ENCODE results near the gene MRPS14.

MRPS14 gene

DNA sequence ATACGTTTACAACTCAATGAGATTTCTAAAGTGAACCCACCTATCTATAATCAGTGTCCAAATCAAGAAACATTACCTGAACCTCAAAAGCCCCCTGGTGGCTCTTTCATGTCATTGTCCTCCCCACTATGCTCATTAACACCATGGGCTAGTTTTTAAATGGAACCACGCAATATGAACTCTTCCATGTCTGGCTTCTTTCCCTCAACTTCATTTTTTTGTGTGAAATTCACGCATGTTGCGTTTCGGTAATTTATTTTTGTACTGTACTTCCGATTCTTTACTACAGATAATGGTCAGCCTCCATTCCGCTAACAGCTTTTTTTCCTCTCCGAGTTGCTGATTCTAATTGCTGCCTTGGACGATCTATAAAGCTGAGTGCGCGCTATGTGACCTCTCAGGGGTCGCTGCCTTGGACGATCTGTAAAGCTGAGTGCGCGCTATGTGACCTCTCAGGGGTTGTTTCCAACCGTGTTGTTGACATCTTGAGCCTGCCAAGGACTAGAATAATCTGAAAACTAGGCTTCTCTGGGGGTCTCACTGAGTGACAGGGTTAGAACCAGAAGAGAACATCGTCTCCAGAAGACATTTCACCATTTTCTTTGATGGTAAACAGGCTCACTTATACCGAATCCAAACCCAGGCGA lies 24.5 kb downstream of the MRPS14 start:
- Histone ChIP-seq H3K9ac (ENCODE audit: insufficient read length) (peak overlapping the region; percentile 98), H3K27ac (peak overlapping the region; percentile 99), H3K36me3 (ENCODE audit: insufficient read depth, low read length) (0 out of 2 replicates have a peak, but pooled peaks cover 5% of the 10 kb centered on the region), H3K9me3 (ENCODE audit: low read depth, low read length) (no peaks in the 10 kb centered on the region), H3K4me3 (peak overlapping the region; percentile 90)
- no peak for TF ChIP-seq POLR2AphosphoS5 (IDR thresholded peaks at IDR 0.05; ENCODE audit: borderline replicate concordance, low read depth, low read length)
- no peak for TF ChIP-seq FOXP2 (optimal IDR thresholded peaks at IDR 0.05; ENCODE audit: control extremely low read depth, extremely low read length, insufficient read depth)
- no peak for TF ChIP-seq EZH2 (IDR thresholded peaks at IDR 0.05)
- DNase-seq (ENCODE audit: low read depth, low spot score) = no peak

DNA sequence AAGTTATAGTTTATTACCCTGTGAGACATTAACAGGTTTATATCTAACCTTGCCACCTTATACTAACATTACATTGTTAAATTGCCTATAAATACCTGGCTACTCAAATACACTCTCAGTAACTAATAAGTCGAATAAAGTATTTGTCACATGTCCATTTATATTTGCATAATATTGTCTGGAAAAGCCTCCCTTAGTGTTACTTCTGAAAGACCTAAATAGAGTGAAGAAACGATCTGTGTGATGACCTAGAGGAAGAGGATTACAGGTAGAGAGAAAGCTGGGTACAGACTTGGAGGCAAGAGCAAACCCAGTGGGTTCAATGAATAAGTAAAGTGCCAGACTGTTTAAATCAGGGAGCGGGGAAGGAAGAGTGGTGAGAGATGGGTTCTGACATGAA lies 26.2 kb downstream of the MRPS14 start:
- no peak for DNase-seq (ENCODE audit: low read depth, low spot score)
- Histone ChIP-seq H3K27ac (no peak overlapping the region), H3K9ac (ENCODE audit: insufficient read length) (no peak overlapping the region), H3K4me3 (no peak overlapping the region), H3K36me3 (ENCODE audit: insufficient read depth, low read length) (0 out of 2 replicates have a peak, but pooled peaks cover 2% of the 10 kb centered on the region), H3K9me3 (ENCODE audit: low read depth, low read length) (no peaks in the 10 kb centered on the region)
- TF ChIP-seq FOXP2 (optimal IDR thresholded peaks at IDR 0.05; ENCODE audit: control extremely low read depth, extremely low read length, insufficient read depth) (no peak), EZH2 (IDR thresholded peaks at IDR 0.05) (no peak), POLR2AphosphoS5 (IDR thresholded peaks at IDR 0.05; ENCODE audit: borderline replicate concordance, low read depth, low read length) (no peak)

DNA sequence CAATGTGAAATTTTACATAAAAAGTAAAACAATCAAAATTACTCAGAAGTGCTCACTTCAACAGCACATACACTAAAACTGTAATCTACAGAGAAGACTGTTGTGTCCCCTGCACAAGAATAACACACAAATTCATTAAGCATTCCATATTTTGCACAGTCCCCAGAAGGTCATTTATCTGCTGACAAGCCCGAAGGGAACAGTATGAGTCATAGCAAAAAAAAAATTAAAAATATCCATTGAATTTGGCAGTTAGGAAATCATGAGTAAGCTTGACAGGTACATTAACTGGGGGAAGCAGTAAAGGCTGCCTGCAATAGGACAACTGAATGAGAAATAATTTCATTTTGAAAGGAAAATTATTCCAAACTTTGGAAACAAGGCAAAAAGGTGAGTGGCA lies 26.7 kb downstream of the MRPS14 start:
- Histone ChIP-seq H3K9ac (ENCODE audit: insufficient read length) (no peak overlapping the region), H3K4me3 (no peak overlapping the region), H3K27ac (no peak overlapping the region), H3K36me3 (ENCODE audit: insufficient read depth, low read length) (0 out of 2 replicates have a peak, but pooled peaks cover 2% of the 10 kb centered on the region), H3K9me3 (ENCODE audit: low read depth, low read length) (no peaks in the 10 kb centered on the region)
- no peak for TF ChIP-seq POLR2AphosphoS5 (IDR thresholded peaks at IDR 0.05; ENCODE audit: borderline replicate concordance, low read depth, low read length)
- TF ChIP-seq EZH2 (IDR thresholded peaks at IDR 0.05) = no peak
- TF ChIP-seq FOXP2 (optimal IDR thresholded peaks at IDR 0.05; ENCODE audit: control extremely low read depth, extremely low read length, insufficient read depth) = no peak
- no peak for DNase-seq (ENCODE audit: low read depth, low spot score)

DNA sequence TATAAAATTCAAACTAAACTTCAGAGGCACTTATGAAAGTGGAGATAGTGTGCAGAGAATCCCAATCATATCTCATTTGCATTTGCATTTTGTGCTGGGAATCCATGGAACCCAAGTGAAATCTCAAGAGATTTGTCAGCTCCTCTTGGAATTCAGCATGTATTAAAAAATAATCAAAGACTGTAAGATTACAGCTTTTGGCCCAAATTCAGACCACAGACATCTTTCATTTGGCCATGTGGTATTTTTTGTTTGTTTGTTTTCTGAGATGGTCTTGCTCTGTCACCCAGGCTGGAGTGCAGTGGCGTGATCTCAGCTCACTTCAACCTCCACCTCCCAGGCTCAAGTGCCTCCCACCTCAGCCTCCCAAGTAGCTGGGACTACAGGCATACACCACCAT lies 27.3 kb downstream of the MRPS14 start:
- no peak for DNase-seq (ENCODE audit: low read depth, low spot score)
- H3K4me3 ChIP-seq = no peak overlapping the region

GRCh38 chr1:174995121-174995520 lies 28.1 kb downstream of the MRPS14 start:
- TF ChIP-seq EZH2 (IDR thresholded peaks at IDR 0.05) (no peak), FOXP2 (optimal IDR thresholded peaks at IDR 0.05; ENCODE audit: control extremely low read depth, extremely low read length, insufficient read depth) (no peak), POLR2AphosphoS5 (IDR thresholded peaks at IDR 0.05; ENCODE audit: borderline replicate concordance, low read depth, low read length) (no peak)
- H3K9me3 ChIP-seq (ENCODE audit: low read depth, low read length) = no peaks in the 10 kb centered on the region
- no peak overlapping the region for H3K4me3 ChIP-seq
- no peak for DNase-seq (ENCODE audit: low read depth, low spot score)
- H3K9ac ChIP-seq (ENCODE audit: insufficient read length) = no peak overlapping the region
- no peaks in the 10 kb centered on the region for H3K36me3 ChIP-seq (ENCODE audit: insufficient read depth, low read length)
- H3K27ac ChIP-seq = no peak overlapping the region

More for the DNA sequence above, 27.3 kb downstream of the MRPS14 start:
- Histone ChIP-seq H3K27ac (no peak overlapping the region), H3K9ac (ENCODE audit: insufficient read length) (no peak overlapping the region), H3K36me3 (ENCODE audit: insufficient read depth, low read length) (no peaks in the 10 kb centered on the region), H3K9me3 (ENCODE audit: low read depth, low read length) (no peaks in the 10 kb centered on the region)
- TF ChIP-seq FOXP2 (optimal IDR thresholded peaks at IDR 0.05; ENCODE audit: control extremely low read depth, extremely low read length, insufficient read depth) (no peak), EZH2 (IDR thresholded peaks at IDR 0.05) (no peak), POLR2AphosphoS5 (IDR thresholded peaks at IDR 0.05; ENCODE audit: borderline replicate concordance, low read depth, low read length) (no peak)

DNA sequence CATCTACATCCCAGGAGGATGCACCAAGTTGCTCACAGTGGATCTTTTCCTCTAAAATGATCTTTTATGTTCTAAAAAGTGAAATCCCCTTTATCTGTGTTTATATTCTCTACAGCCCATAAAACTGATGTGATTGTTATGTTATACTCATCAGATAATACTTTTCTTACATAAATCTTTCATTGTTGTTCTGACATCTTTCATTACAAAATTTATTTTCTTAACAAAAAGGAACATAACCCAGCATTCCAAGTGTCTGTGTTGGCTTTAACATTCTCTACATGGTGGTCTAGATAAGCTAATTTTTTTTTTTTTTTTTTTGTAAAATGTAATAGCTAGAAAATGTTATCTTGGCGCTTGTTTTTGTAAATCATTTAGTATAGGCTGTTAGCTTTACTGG lies 31.8 kb downstream of the MRPS14 start:
- no peak for DNase-seq (ENCODE audit: low read depth, low spot score)
- H3K27ac ChIP-seq = no peak overlapping the region
- TF ChIP-seq POLR2AphosphoS5 (IDR thresholded peaks at IDR 0.05; ENCODE audit: borderline replicate concordance, low read depth, low read length) (no peak), EZH2 (IDR thresholded peaks at IDR 0.05) (no peak), FOXP2 (optimal IDR thresholded peaks at IDR 0.05; ENCODE audit: control extremely low read depth, extremely low read length, insufficient read depth) (no peak)
- no peak overlapping the region for H3K9ac ChIP-seq (ENCODE audit: insufficient read length)
- H3K36me3 ChIP-seq (ENCODE audit: insufficient read depth, low read length) = no peaks in the 10 kb centered on the region
- no peak overlapping the region for H3K4me3 ChIP-seq
- H3K9me3 ChIP-seq (ENCODE audit: low read depth, low read length) = no peaks in the 10 kb centered on the region

GRCh38 chr1:174990382-174990999 lies 32.7 kb downstream of the MRPS14 start:
- Histone ChIP-seq H3K36me3 (ENCODE audit: insufficient read depth, low read length) (no peaks in the 10 kb centered on the region), H3K9me3 (ENCODE audit: low read depth, low read length) (no peaks in the 10 kb centered on the region), H3K4me3 (no peak overlapping the region), H3K9ac (ENCODE audit: insufficient read length) (no peak overlapping the region), H3K27ac (no peak overlapping the region)
- no peak for TF ChIP-seq EZH2 (IDR thresholded peaks at IDR 0.05)
- TF ChIP-seq FOXP2 (optimal IDR thresholded peaks at IDR 0.05; ENCODE audit: control extremely low read depth, extremely low read length, insufficient read depth) = no peak
- no peak for TF ChIP-seq POLR2AphosphoS5 (IDR thresholded peaks at IDR 0.05; ENCODE audit: borderline replicate concordance, low read depth, low read length)
- DNase-seq (ENCODE audit: low read depth, low spot score) = no peak

GRCh38 chr1:174989536-174990220 lies 33.5 kb downstream of the MRPS14 start:
- no peaks in the 10 kb centered on the region for H3K36me3 ChIP-seq (ENCODE audit: insufficient read depth, low read length)
- H3K9me3 ChIP-seq (ENCODE audit: low read depth, low read length) = no peaks in the 10 kb centered on the region
- H3K4me3 ChIP-seq = no peak overlapping the region
- H3K9ac ChIP-seq (ENCODE audit: insufficient read length) = peak overlapping the region; percentile 26
- TF ChIP-seq FOXP2 (optimal IDR thresholded peaks at IDR 0.05; ENCODE audit: control extremely low read depth, extremely low read length, insufficient read depth) = no peak
- TF ChIP-seq POLR2AphosphoS5 (IDR thresholded peaks at IDR 0.05; ENCODE audit: borderline replicate concordance, low read depth, low read length) = no peak
- no peak for TF ChIP-seq EZH2 (IDR thresholded peaks at IDR 0.05)
- H3K27ac ChIP-seq = no peak overlapping the region
- DNase-seq (ENCODE audit: low read depth, low spot score) = no peak

Data from SK-N-MC (cell line).